Mucosa of descending colon (tissue), 3 donors: ENCODE data around the gene PKN1. TPM values are rescaled to one million over a fixed set of nuclear protein-coding genes. Genes with fewer than 3 reads are reported as not detected.

ENCODE experiments used
- ATAC-seq: fragments of 200-7000 bp; cut with Tn5 transposase; one replicate; pipeline ENCODE4 v1.9.1; 2020; ENCODE audit warnings: mild to moderate bottlenecking, moderate library complexity
- DNase-seq, 3 donors: peaks; one replicate each; pipeline ENCODE4 v3.0.0-alpha.2; 2020
- H3K36me3 ChIP-seq: fragments of 200-600 bp; one replicate; pipeline ENCODE4 v1.8.0; 2021; ENCODE audit warnings: low read depth, mild to moderate bottlenecking
- H3K4me1 ChIP-seq: fragments of 200-600 bp; one replicate; pipeline ENCODE4 v1.8.0; 2021; ENCODE audit warnings: low read depth, mild to moderate bottlenecking
- H3K4me3 ChIP-seq: fragments of 200-600 bp; one replicate; pipeline ENCODE4 v1.8.0; 2021; ENCODE audit warnings: mild to moderate bottlenecking
- H3K9me3 ChIP-seq: fragments of 200-600 bp; one replicate; pipeline ENCODE4 v1.8.0; 2021; ENCODE audit warnings: mild to moderate bottlenecking
- intact Hi-C, 2 donors: fragments of 100-400 bp; cut with DNase I in 1 of 2; cut with micrococcal nuclease in 1 of 2; formaldehyde crosslinking; loops; one replicate each; pipeline versions ENCODE4 v1.11.0 to v1.11.1; 2022; cut with DNase I, micrococcal nuclease
- total RNA-seq, 3 donors: library from RNA; stranded (reverse); fragmentation: NEBNext Ultra II Directional in 2 of 3; extraction: Animal tissue kit (Norgen Biotek cat#: 25700) in 2 of 3; gene quantifications; one replicate each; pipeline versions ENCODE4 v1.2.1 to v1.2.4, GENCODE V29; 2021 to 2023
- TF ChIP-seq, protein P1 (sequence below): fragments of 200-600 bp; IDR thresholded peaks from one replicate; pipeline ENCODE4 v1.8.0; 2022; ENCODE audit warnings: antibody characterized with exemption, mild to moderate bottlenecking
- donor health status: DM: no; HTN: no; CAD: no; lungs with moderate emphysema.
- donor health status: DM: no; HTN: no; CAD: no.
- donor health status: DM: no; HTN: yes; CAD: no.

The PKN1 gene
- total RNA-seq, 3 donors from 2014 or later: 30.1 to 117 (median 42.0) TPM

DNA sequence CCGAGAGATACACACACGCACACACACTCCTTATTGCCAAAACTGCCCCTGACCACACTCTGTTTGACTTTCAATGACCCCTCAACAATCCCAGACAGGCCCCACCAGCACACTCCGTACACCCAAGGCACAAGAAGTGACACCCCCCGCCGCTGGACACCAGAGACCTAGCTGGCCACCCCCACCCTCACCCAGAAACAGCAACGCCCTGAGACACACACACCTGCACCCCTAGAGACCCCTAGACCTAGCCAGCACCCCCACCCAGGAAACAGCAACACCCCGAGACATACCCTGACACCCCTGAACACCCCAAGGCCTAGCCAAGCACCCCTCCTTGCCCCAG, 43.2 kb downstream of the PKN1 start:
- intact Hi-C loops: no loop called here
- TF ChIP-seq, protein P1, sequence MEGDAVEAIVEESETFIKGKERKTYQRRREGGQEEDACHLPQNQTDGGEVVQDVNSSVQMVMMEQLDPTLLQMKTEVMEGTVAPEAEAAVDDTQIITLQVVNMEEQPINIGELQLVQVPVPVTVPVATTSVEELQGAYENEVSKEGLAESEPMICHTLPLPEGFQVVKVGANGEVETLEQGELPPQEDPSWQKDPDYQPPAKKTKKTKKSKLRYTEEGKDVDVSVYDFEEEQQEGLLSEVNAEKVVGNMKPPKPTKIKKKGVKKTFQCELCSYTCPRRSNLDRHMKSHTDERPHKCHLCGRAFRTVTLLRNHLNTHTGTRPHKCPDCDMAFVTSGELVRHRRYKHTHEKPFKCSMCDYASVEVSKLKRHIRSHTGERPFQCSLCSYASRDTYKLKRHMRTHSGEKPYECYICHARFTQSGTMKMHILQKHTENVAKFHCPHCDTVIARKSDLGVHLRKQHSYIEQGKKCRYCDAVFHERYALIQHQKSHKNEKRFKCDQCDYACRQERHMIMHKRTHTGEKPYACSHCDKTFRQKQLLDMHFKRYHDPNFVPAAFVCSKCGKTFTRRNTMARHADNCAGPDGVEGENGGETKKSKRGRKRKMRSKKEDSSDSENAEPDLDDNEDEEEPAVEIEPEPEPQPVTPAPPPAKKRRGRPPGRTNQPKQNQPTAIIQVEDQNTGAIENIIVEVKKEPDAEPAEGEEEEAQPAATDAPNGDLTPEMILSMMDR: no peak
- peaks cover 34% of the 10 kb centered on the region for H3K4me1 ChIP-seq

DNA sequence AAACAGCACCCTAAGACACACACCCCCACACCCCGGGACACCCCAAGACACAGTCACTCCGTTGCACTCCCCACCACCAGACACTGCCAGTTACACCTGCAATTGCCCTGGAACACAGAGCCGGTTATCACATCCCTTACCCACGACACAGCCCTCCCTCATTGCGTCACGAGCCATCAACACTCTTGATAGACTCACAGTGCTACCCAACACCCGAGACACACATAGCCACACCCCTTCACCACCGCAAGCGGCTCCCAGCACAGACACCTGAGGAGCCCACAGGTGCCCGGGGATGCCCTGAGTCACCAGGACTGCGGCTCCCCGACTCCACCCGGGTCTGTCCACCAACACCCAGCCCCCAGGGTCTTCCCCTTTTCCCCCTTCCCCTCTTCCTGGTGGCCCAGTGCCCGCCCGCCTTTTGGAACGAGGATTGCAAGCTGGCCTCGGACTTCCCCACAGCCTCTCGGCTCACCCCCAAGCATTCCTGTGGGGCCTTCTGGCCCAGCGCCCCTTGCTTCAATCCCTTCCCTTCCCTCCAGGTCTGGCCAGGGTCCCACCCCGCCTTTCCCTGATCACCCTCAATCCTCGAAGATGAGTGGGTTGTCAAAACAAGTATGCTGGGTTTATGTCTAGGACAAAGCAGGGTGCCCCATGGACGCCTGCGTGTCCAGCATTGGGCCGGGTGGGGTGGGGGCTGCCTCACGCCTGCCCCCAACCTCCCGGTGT, 43.7 kb downstream of the PKN1 start:
- TF ChIP-seq, protein P1: no peak
- H3K9me3 ChIP-seq: no peaks in the 10 kb centered on the region
- peak in 2 of 3 donors; percentile 49 to 69 for DNase-seq
- ATAC-seq: peak; percentile 29
- intact Hi-C loops: no loop called here
- no peaks in the 10 kb centered on the region for H3K36me3 ChIP-seq
- H3K4me3 ChIP-seq: no peak overlapping the region
- peaks cover 34% of the 10 kb centered on the region for H3K4me1 ChIP-seq

More for the DNA sequence above, 43.2 kb downstream of the PKN1 start:
- Histone ChIP-seq H3K4me3 (no peak overlapping the region), H3K36me3 (no peaks in the 10 kb centered on the region), H3K9me3 (no peaks in the 10 kb centered on the region)
- ATAC-seq: no peak
- no peak for DNase-seq

DNA sequence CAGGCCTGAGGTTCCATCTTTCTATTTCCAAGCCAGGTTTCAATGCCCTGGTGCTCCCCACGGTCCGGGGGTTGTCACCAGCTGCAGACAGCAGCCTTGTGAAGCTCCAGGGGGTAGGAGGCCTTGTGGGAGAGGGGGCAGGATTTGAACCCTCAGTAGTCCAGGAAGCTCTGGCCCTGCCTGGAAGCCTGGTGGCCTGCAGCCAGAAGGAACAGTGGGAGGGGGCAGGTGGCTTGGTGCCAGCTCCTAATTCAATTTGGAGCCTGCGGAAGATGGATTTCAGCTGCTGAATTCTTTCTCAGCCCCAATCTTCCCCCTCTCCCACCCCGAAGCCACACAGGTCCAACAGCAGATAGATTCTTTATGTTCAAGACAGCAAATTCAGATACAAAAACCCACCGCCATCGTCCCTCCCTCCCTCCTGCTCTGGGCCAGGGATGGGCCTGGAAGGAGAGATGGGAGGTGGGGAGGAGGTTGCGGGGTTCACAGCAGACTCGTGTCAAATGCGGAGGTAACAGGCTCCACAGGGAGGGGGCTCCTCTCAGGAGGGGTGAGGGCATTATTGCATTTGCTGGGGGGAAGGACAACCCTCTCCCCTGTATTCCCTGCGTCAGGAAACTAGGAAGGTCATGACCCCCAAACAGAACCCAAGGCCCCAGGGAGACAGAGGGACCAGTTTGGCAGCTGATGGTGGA, 44.5 kb downstream of the PKN1 start:
- no peak overlapping the region for H3K4me3 ChIP-seq
- DNase-seq (no peak), ATAC-seq (no peak)
- TF ChIP-seq, protein P1: no peak
- intact Hi-C loops: no loop called here
- peaks cover 27% of the 10 kb centered on the region for H3K4me1 ChIP-seq
- H3K36me3 ChIP-seq: no peaks in the 10 kb centered on the region
- H3K9me3 ChIP-seq: no peaks in the 10 kb centered on the region

DNA sequence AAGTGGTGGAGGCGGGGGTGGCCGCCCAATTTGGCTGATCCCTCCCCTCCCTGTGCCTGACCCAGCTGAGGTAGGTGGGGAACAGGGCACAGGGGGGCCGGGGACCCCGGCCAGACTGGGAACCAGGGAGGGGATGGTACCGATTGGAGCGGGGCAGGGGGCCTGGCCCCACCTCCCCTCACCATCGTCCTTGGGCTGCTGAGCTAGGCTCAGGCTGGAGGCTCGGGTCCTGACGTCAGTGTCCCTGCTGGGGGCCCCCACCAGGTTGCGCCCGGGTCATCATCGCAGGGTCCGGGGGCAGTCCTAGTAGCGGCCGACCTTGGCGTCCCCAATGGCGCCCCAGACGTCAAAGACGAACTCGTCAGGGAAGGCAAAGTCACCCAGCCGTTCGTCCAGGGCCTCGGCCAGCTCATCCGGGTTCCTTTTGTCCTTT, 45.0 kb downstream of the PKN1 start:
- intact Hi-C loops: no loop called here
- peaks cover 24% of the 10 kb centered on the region for H3K4me1 ChIP-seq

DNA sequence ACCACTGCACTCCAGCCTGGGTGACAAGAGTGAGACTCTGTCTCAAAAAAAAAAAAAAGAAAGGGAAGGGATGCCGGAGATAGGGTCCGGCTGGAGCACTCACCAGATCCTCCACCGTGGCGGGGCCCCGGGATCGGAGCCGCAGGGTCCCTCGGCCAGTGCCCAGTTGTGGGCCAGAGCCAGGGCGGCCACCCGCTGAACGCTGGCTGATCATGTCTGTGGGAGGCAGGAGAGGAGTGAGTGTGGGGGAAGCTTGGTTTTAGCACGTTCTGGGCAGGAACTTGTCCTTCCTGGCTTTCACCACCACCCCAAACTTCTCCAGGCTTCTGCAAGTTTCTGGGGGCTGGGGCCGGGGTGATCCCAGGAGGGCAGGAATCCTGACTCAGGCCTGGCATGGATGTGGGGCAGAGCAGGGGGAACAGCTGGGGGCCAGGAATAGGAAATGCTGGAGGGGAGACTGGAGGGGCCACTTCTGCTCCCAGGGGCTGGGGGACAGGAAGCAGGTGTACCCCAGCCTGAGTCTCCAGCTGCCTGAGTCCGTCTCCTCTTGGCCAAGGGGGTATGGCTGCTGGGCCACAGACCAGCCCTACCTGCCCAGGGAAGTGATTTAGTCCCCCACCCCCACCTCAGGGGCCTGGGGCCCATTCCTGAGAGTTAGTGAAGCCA, 46.3 kb downstream of the PKN1 start:
- intact Hi-C loops: no loop called here

More for the DNA sequence above, 45.0 kb downstream of the PKN1 start:
- TF ChIP-seq, protein P1: no peak
- no peaks in the 10 kb centered on the region for H3K9me3 ChIP-seq
- H3K4me3 ChIP-seq: no peak overlapping the region
- ATAC-seq: no peak
- DNase-seq: peak in 1 of 3 donors; percentile 54
- H3K36me3 ChIP-seq: no peaks in the 10 kb centered on the region

More for the DNA sequence above, 46.3 kb downstream of the PKN1 start:
- DNase-seq (no peak), ATAC-seq (no peak)
- Histone ChIP-seq H3K36me3 (no peaks in the 10 kb centered on the region), H3K4me3 (no peak overlapping the region), H3K9me3 (no peaks in the 10 kb centered on the region), H3K4me1 (peaks cover 14% of the 10 kb centered on the region)
- TF ChIP-seq, protein P1: no peak
